GM23248 (cell line): ENCODE measurements around the gene ABCB7.

Experiments used
- EZH2 ChIP-seq: fragments of 200-600 bp; sonication (generic); IDR thresholded peaks from 2 replicates; pipeline ENCODE4 v1.6.1; 2018; ENCODE audit warnings: antibody characterized with exemption, mild to moderate bottlenecking; ENCODE audit not compliant: insufficient read depth, poor library complexity, severe bottlenecking
- EZH2phosphoT487 ChIP-seq: fragments of 200-600 bp; sonication (generic); IDR thresholded peaks from 2 replicates; pipeline ENCODE4 v1.6.1; 2018; ENCODE audit warnings: antibody characterized with exemption, moderate library complexity, mild to moderate bottlenecking, low read depth; ENCODE audit not compliant: insufficient read depth

GRCh38 chrX:75131973-75132627 lies 24.0 kb downstream of the ABCB7 start:
- TF ChIP-seq EZH2 (no peak), EZH2phosphoT487 (no peak)
